ENCODE measurements around the gene DDI1. TPM values are rescaled to one million over a fixed set of nuclear protein-coding genes. Genes with fewer than 3 reads are reported as not detected.

Gene DDI1
- total RNA-seq (2021; fragmentation: NEBNext Ultra II Directional; extraction: Animal tissue kit (Norgen Biotek cat#: 25700)): not detected
- long read RNA-seq: 0 reads

DNA sequence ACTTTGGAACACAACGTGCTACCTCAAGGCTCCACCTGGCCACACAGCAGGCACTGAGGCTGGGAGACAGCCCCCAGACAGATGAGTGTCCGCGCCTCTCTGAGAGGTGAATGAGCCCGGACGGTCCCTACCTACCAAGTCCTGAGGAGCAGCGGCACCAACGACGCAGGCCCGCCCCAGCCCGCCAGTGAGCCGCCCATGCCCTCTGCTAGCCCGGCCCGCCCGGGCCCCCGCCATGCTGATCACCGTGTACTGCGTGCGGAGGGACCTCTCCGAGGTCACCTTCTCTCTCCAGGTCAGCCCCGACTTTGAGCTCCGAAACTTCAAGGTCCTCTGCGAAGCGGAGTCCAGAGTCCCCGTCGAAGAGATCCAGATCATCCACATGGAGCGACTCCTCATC lies at the start of gene DDI1:
DDI1 (plus strand) TSS at position 53 of the 400 bp plus-strand sequence; CDS start at position 236, 183 bp downstream.
- Mint-ChIP-seq H3K27me3 (ENCODE audit: insufficient read depth) (peaks cover 2% of the 10 kb centered on the region; the same call in 1 of the 2 replicates), H3K36me3 (ENCODE audit: low read depth) (no peaks in the 10 kb centered on the region), H3K4me3 (no peak within 1 kb of the TSS), H3K27ac (no peak within 1 kb of the TSS), H3K4me1 (ENCODE audit: low read depth) (peaks cover 15% of the 10 kb centered on the region), H3K9me3 (no peaks in the 10 kb centered on the region; the same call in 1 of the 2 replicates)
- TF ChIP-seq, protein P1, sequence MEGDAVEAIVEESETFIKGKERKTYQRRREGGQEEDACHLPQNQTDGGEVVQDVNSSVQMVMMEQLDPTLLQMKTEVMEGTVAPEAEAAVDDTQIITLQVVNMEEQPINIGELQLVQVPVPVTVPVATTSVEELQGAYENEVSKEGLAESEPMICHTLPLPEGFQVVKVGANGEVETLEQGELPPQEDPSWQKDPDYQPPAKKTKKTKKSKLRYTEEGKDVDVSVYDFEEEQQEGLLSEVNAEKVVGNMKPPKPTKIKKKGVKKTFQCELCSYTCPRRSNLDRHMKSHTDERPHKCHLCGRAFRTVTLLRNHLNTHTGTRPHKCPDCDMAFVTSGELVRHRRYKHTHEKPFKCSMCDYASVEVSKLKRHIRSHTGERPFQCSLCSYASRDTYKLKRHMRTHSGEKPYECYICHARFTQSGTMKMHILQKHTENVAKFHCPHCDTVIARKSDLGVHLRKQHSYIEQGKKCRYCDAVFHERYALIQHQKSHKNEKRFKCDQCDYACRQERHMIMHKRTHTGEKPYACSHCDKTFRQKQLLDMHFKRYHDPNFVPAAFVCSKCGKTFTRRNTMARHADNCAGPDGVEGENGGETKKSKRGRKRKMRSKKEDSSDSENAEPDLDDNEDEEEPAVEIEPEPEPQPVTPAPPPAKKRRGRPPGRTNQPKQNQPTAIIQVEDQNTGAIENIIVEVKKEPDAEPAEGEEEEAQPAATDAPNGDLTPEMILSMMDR (IDR thresholded peaks at IDR 0.05): no peak
- no peak for DNase-seq

DNA sequence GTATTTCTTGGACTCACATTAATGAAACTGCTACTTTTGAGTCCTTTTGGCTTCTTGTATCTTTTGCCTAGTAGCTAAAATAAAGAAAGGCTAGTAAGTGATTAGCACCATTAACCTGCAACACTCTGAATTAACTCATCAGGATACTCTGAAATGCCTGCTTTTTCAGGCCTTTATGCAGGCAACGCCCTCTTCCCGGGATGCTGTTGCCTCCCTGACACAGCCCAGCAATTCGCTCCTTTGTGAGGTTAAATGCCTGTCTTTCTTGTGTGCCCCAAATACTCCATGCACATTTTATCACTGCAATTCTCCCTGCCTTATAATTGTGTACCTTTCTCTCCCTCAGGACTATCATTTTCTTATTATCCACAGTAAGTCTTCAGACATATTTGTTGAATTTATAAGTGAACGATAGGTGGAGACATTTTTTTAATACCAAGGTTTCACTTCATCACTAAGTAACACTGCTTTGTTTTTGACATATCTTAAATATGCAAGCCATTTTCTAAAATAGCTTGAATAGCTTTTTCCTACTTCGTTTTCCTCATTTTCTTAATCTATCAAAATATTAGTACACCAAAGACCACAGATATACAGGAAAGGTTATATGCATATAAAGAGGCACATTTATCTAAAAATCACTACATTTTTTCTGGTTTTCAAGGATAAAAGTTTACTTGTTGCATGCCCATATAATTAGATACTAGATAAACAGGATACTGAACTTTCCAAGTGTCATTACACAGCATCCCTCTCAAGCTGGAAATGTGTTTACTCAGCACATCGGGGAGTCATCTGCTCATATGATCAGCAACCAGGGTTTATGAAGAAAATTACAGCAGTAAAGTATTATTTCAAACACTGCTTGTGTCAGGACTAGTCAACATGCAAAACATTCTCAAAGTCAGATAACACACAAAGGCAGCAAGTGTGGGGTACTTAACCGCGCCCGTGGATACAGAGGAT lies 48.5 kb upstream of the DDI1 start:
- H3K27me3 Mint-ChIP-seq (ENCODE audit: insufficient read depth): peaks cover 2% of the 10 kb centered on the region; the same call in 1 of the 2 replicates
- H3K4me1 Mint-ChIP-seq (ENCODE audit: low read depth): peaks cover 12% of the 10 kb centered on the region
- H3K36me3 Mint-ChIP-seq (ENCODE audit: low read depth): no peaks in the 10 kb centered on the region
- TF ChIP-seq, protein P1 (IDR thresholded peaks at IDR 0.05): peak; percentile 34
- no peaks in the 10 kb centered on the region for H3K9me3 Mint-ChIP-seq
- no peak overlapping the region for H3K4me3 Mint-ChIP-seq
- DNase-seq: no peak
- no peak overlapping the region for H3K27ac Mint-ChIP-seq

DNA sequence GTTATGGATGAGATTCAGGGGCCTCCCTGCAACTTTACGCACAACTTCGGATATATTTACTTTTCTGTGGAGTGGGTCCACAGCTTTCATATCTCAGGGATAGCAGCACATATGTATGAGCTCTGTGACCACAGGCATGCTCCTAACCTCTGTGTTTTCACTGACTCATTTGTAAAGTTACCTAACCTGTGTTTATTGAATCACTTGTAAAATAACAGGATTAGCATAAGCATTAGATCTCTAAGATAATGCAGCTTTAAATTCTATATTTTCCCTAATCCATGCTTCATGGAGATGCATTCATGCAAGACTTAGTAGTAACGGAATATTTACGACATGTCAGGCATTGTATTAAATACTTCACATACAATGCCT lies 47.9 kb upstream of the DDI1 start:
- Mint-ChIP-seq H3K27ac (no peak overlapping the region), H3K4me1 (ENCODE audit: low read depth) (peaks cover 12% of the 10 kb centered on the region), H3K9me3 (no peaks in the 10 kb centered on the region), H3K36me3 (ENCODE audit: low read depth) (no peaks in the 10 kb centered on the region), H3K4me3 (no peak overlapping the region), H3K27me3 (ENCODE audit: insufficient read depth) (peaks cover 2% of the 10 kb centered on the region; the same call in 1 of the 2 replicates)
- TF ChIP-seq, protein P1 (IDR thresholded peaks at IDR 0.05): no peak
- peak; percentile 45 for DNase-seq

DNA sequence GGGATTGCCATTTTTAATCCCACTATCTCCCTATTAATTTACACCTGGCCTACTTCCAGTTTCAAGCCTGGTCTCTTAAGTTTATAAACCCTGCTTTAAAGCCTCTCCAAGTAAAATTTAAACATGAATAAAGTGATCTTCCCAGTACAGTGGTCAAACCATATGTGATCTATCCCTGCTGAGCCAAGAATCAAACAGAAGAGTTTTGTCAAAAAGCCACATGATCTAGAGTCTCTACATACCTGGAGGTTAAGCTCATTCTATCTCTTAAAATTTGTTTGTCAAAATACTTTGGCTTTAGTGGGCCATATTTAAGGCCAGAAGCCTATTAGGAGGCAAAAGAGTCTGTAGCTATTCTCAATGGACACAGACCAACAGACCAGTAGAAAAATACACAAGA lies 42.9 kb upstream of the DDI1 start:
- Mint-ChIP-seq H3K27ac (no peak overlapping the region), H3K9me3 (no peaks in the 10 kb centered on the region), H3K4me3 (no peak overlapping the region), H3K27me3 (ENCODE audit: insufficient read depth) (no peaks in the 10 kb centered on the region; the same call in 1 of the 2 replicates), H3K4me1 (ENCODE audit: low read depth) (peaks cover 2% of the 10 kb centered on the region), H3K36me3 (ENCODE audit: low read depth) (no peaks in the 10 kb centered on the region)
- TF ChIP-seq, protein P1 (IDR thresholded peaks at IDR 0.05): no peak
- no peak for DNase-seq

DNA sequence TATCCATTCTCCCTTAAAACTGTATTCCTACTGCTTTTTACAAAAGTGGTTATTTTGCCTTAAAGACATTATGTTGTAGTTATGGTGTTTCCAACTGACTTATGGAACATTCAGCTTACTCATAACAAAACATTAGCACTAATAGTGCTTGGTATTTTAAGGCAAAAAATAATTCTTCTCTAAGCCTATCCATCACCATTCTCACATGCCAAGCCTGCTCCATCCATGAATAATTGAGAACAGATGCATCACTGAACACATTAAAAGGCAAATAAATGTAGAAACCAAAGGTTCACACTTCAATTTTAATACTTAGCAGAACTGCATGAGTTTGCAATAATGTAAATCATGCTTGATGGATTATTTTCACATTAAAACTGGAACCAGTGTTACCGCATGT lies 42.3 kb upstream of the DDI1 start:
- H3K27ac Mint-ChIP-seq: no peak overlapping the region
- no peaks in the 10 kb centered on the region; the same call in 1 of the 2 replicates for H3K27me3 Mint-ChIP-seq (ENCODE audit: insufficient read depth)
- H3K36me3 Mint-ChIP-seq (ENCODE audit: low read depth): no peaks in the 10 kb centered on the region
- DNase-seq: no peak
- no peaks in the 10 kb centered on the region for H3K9me3 Mint-ChIP-seq
- TF ChIP-seq, protein P1 (IDR thresholded peaks at IDR 0.05): no peak
- H3K4me1 Mint-ChIP-seq (ENCODE audit: low read depth): no peaks in the 10 kb centered on the region
- no peak overlapping the region for H3K4me3 Mint-ChIP-seq
